ENCODE results near the gene C3orf18.

The C3orf18 gene

DNA sequence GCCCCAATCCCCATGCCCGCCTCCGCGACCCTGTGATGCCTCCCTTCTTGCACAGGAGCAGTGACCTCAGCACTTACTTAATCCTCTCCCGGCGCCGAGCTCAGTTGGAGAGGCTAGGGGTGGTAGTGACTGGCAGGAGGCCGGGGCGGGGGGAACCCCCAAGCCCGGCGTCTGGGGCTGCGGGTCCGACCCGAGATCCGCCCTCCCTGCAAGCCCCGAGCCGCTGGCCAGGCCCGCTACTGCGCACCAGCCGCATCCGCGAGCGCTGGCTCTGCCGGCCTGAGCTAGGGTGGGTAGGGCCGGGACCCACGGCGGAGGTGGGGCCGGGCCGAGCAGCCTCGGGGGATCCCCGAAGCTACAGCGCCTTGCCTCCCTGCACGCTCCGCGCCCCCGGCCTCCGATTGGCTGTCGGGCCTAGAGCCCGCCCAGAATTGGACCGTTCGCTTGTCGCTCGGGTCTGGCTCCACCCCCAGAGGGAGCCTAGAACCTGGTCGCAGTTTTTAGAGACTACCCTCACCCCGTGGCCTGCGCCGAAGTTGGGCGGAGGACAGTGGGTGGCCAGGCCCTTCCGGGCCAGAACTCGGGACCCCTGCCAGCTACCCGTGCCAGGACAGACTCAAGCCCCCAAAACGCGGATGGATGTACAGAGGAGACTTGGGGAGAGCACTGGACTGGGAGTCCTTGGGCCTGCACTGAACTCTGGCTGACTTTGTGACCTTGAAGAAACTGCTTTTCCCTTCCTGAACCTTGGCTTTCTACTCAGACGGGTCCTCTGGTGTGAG is at the start of gene C3orf18:
C3orf18 (minus strand) TSS at position 362 of the 782 bp plus-strand sequence. CDS start 2,048 bp downstream, outside the sequence.
- peak; percentile 87 for DNase-seq

DNA sequence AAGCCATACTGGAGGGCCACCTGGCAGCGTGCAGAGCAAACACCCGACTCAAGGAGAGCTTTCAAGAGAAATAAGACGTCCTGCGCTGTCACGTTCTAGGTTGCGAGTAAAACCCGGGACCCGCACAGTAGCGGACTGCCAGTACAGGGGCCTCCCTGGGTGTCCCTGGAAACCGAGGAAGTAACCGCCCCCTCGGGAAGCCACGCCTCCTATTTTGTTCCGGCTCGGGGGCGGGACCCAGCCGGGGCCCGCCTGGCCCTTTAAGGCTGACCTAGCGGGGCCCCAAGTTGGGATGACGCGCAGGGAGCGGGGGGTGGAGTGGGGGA is 49.2 kb upstream of the C3orf18 start:
- peak; percentile 89 for DNase-seq

DNA sequence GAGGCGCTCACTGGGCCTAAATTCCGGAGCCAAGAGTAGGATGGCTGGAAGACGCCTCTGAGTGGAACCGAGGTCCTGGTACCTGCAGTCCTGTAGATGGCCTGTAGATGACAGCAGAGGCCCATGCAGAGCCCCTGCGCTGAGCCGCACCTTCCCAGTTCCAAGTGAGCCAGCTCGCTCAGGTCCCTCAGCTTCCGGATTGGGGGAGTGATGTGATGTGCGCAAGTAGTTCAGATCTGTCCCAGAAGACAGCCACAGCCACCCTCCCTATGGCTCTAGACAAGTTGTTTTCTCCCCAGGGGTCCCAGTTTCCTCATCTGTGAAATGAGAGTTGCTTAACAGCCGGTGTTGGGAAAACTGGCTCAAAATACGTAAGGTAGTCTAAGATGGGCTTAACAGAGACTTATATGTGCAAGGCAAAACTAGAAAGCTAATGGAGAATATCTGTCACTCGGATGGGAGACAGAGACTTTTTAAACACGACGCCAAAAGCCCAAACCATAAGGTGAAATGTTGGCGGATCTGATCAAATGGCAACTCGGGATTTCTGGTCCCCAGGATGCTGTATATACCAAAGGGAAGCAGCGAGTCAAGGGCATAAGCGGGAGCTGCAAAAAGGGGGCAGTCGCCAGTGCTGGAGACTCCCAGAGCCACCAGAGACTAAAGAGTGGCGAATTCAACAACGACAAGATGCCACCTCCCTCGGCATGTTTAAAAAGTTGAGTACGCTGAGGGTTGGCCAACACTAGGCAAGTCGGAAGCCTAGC is 48.6 kb upstream of the C3orf18 start:
- DNase-seq = peak; percentile 74

- DNase-seq = no peak
Observed at GRCh38 chr3:50615190-50615589, 47.6 kb upstream of the C3orf18 start.

GRCh38 chr3:50612970-50613846 is 45.7 kb upstream of the C3orf18 start:
- DNase-seq = no peak

- DNase-seq = no peak
Observed at GRCh38 chr3:50612234-50612882, 44.8 kb upstream of the C3orf18 start.

- peak; percentile 95 for DNase-seq
Observed at GRCh38 chr3:50611464-50612233, 44.1 kb upstream of the C3orf18 start, which contains the start of gene CISH. CISH (minus strand) TSS chr3:50611774; CDS start chr3:50611650, 124 bp downstream.

DNA sequence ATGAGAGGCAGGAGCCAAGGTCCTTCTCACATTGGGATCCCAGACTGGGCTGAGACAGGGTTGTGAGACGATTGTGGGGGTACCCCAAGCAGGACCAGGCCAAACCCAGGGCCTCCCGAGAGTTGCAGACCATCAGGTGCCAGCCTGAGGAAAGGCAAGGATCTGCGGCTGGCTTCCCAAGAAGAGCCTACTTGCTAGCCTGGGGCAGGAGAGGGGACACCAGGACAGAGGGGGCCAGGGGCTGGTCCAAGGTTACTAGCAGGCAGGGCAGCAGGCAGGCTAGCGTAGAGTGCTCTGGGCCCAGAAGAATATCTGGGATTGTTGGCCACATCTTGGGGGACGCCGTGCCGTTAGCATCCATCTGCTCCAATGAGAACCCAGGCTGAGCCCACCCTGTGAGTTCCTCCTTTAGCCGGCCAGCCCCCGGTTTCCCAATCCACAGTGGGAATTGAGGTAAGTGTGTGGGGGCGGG is 43.5 kb upstream of the C3orf18 start:
- no peak for DNase-seq

GRCh38 chr3:50610181-50610971 is 42.8 kb upstream of the C3orf18 start:
- DNase-seq = no peak

GRCh38 chr3:50609763-50610085 is 42.2 kb upstream of the C3orf18 start:
- no peak for DNase-seq

DNA sequence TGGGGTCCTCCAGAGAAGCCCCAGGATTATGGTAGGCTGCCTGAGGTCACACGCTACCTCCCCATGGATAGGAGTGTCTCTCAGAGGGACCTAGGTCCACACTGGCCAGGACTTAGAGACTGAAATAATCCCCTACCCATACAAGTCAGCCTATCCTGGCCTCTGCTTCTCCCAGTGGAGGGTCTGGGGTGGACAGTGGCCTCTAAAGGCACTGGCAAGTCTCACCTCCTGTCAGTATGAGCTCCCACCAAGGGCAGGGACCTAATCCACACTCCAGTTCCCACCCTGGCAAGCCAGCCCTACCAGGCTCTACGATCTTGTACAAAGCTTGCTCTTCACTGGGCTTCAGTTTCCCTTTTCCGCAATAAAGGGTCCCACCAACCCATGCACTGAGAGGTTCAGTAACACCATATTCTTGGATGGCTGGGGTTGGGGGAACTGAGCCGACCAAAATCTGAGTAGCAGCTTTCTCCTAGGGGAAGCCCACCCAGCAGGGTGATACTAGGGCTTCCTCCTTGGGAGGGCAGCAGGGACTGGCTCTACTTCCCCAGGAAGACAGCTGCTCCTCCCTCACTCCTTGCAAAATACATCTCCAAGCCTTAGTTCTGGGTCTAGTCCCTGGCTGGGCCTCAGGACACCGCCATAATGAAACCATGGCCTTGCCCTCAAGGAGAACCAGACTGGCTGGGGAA is 41.7 kb upstream of the C3orf18 start:
- no peak for DNase-seq

DNA sequence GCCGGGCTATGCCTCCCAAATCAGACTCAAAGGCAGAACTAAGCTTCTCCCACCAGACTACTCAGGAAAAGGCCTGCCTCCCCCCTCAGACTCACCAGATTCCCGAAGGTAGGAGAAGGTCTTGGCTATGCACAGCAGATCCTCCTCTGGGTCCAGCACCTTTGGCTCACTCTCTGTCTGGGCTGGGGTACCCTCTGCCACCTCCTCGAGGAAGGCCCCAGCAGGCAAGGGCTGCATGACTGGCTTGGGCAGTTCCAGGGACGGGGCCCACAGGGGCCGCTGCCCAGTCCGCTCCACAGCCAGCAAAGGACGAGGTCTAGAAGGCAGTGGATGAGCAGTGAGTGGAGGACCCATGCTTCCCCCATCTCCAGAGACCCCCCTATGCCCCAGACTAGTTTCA is 40.7 kb upstream of the C3orf18 start:
- no peak for DNase-seq

DNA sequence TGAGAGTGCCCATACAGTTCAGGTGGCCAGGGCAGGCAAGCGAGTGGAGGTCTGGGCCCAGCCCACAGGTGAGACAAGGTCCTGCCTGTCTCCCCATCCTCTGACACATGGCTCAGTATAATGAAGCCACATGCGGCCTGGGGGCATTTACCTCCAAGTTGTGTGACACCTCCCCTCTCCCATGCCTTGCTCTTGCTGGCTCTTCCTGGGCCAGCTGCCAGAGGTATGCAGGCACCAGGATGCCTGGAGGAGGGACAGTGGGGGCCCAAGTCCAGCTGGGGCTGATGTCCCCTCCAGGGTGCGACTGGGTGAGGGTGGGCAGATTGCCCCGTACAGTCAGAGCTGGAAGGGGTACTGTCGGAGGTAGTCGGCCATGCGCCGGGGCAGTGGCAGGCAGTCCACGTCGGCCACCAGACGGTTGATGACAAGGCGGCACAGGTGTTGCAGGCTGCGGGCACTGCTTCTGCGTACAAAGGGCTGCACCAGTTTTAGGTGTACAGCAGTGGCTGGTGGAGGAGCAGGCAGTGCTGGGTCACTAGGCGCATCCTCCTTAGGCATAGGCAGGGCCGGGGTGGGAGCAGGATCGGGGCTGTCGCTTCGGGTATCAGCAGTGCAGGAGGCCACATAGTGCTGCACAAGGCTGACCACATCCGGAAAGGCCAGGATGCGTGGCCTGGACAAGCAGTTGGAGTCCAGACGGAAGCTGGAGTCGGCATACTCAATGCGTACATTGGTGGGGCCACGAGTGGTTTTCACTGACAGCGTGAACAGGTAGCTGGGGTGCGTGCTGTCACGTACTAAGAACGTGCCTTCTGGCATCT is 39.9 kb upstream of the C3orf18 start:
- no peak for DNase-seq

DNA sequence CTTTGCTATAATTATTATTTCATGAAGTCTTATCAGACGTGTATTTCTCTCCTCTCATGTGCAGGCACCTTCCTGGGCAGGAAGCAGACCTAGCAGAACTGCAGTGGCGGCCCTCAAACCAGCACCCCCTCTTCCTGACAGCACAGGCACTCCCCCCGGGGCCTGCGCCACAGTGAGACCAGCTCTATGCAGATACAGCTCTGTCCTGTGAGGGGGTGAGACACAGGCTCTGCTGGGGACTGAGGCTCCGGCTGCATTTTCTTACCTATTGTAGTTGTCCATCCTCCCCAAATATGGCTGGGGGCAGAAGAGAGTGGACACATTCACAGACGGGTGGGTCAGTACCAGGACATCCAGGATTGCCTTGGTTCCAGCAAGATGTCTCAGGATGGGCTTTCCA is 39.0 kb upstream of the C3orf18 start:
- no peak for DNase-seq

DNA sequence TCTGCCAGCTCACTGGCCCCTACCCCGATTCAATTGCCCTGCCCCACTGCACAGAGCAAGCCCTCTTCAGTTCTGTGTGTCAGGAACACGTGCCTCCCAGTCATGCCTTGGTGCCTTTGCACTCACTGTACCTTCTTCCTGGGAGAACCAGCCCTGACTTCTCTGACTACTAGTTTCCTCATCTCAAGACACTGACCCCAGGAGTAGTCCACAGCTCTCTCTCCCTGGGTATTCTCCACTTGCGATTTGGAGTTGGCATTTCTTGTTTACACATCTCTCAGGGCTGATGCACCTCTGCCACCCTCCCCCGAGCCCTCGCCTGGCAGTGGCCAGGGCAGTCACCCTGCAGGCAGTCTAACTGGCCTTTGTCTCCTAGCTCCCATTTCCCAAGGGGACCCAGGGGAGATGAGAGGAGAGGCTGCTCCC is 38.4 kb upstream of the C3orf18 start:
- DNase-seq = no peak

DNA sequence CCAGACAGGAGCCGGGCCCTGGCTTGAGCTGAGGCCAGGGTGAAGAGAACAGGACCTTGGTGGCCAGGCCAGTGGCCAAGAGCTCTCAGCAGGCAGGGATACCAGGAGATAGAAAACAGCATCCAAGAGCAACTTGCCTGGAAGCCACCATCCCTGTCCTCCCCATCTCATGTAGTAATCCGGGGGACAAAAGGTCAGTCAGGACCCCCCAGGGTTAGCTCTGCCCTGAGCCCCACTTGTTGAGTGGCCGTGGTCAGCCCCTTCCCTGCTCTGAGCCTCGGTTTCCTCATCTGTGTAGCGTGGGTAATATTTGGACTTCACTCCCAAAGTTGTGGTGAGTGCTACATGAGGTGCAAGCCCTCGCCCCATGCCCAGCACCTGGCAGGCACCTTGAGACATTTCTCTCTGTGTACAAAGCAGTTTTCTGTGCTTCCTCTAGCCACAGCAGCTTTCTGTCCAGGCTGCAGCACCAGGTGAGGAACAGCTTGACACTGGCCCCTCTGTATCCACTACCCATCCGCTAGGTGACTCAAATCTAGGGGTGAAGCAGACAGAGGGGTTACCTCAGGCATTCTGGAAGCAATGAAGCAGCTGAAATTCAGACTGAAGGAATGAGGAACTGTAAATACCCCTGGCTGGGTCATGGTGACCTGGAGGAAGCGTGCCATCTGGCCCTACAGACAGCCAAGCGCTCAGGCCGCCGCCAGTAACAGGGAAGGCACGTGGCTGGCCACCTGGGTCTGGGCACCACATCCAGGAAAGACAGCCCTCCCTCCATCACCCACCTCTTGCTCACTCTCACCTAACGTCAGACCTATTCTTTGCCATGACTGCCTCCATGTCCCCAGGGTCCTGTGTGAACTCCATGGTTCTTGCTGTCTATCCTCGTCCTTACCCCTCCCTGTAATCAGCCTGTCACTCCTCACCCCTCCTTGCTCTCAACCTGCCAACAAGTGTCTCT is 37.4 kb upstream of the C3orf18 start:
- DNase-seq = no peak

DNA sequence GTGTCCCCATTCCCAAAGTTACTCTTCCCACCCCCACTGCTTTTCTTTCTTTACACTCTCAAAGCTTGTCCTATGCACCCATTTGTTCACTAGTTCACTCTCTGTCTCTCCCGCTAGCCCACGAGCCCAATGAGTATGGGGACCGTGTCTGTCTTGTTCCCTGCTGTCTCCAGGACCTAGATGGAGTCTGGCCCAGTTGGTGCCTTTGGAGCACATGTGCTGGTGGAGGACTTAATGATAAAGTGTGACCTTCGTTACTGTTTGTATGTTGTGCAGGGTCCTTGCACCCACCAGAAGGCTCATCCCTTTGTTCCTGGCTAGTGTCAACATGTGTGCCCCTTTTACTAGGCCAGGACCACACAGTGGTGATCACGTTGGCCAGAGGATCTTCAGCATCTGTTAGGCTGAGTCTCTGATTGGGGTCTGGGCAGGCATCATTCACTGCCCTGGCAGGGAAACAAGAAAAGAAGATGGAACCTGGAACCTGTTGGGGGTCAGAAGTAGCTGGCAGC is 36.6 kb upstream of the C3orf18 start:
- no peak for DNase-seq
